ENCODE measurements around the gene LRMDA. TPM values are rescaled to one million over a fixed set of nuclear protein-coding genes. Genes with fewer than 3 reads are reported as not detected.

The LRMDA gene
- total and polyA plus RNA-seq, 2 of the 13 experiments (the other 11 are each of a cell fraction or from before 2014, with no cell fraction given), result 13.4 to 22.0 TPM

GRCh38 chr10:76305930-76306615 lies 874.6 kb downstream of the LRMDA start:
- DNase-seq (ENCODE audit: low spot score) (no peak), ATAC-seq (no peak), FAIRE-seq (no peak)
- Histone ChIP-seq H3K27me3 (ENCODE audit: control insufficient read depth in 1 of 2, insufficient read depth in 2 of 2, low read length in 2 of 2) (no peaks in the 10 kb centered on the region), H3K9me3 (ENCODE audit: low read length) (no peaks in the 10 kb centered on the region), H3K4me3 (replicated peaks in 1 of 3; ENCODE audit: insufficient read depth in 1 of 3, low read depth in 2 of 3, low read length in 3 of 3) (no peak overlapping the region), H3K27ac (ENCODE audit: extremely low read length, insufficient read depth, low read length) (no peak overlapping the region), H3K9ac (ENCODE audit: insufficient read depth, low read depth, low read length) (no peak overlapping the region), H2AFZ (ENCODE audit: low read length) (no peak overlapping the region), H3K4me1 (ENCODE audit: insufficient read depth, low read length) (peaks cover 32% of the 10 kb centered on the region), H3K36me3 (replicated peaks in 1 of 2; ENCODE audit: control insufficient read depth in 1 of 2, insufficient read depth in 2 of 2, low read length in 2 of 2) (no peaks in the 10 kb centered on the region), H3K79me2 (ENCODE audit: insufficient read depth, low read length) (no peaks in the 10 kb centered on the region), H4K20me1 (ENCODE audit: insufficient read depth, low read length) (no peaks in the 10 kb centered on the region), H3K4me2 (ENCODE audit: low read depth, low read length) (no peak overlapping the region)
- intact Hi-C loops (cut with micrococcal nuclease; ENCODE audit: unreplicated experiment) (no loop called here), in situ Hi-C loops (cut with HindIII; ENCODE audit: extremely low pct_ligation_motif_present, low pct_unique_long_range_greater_than_20kb) (loop anchor here (10.0 to 25.0 kb wide), 2 partner anchors 921 to 1019 kb away; no protein-coding TSS in a partner anchor)
- WGBS (ENCODE audit: low lambda C conversion rate), result 0% methylated on average over 1 of the region's 1 CpG
- TF ChIP-seq ZBTB25 (CRISPR knock-in tag; IDR thresholded peaks at IDR 0.05), result no peak
- TF ChIP-seq ZNF260 (CRISPR knock-in tag; IDR thresholded peaks at IDR 0.05; ENCODE audit: borderline replicate concordance, low read depth), result no peak
- TF ChIP-seq ZNF572 (CRISPR knock-in tag; IDR thresholded peaks at IDR 0.05), result no peak
- CTCF ChIA-PET (ENCODE audit: low intra/inter-chr PET ratio, low total read pairs), result no interaction called here
- POLR2A ChIA-PET, result no interaction called here
- BruUV-seq (replicated peaks), result no TSS peak

- peaks cover 24% of the 10 kb centered on the region for H3K4me1 ChIP-seq (ENCODE audit: insufficient read depth, low read length)
- no peak overlapping the region for H3K4me3 ChIP-seq (replicated peaks in 1 of 3; ENCODE audit: insufficient read depth in 1 of 3, low read depth in 2 of 3, low read length in 3 of 3)
- no peak overlapping the region for H2AFZ ChIP-seq (ENCODE audit: low read length)
- H3K27me3 ChIP-seq (ENCODE audit: control insufficient read depth in 1 of 2, insufficient read depth in 2 of 2, low read length in 2 of 2), result no peaks in the 10 kb centered on the region
- no peaks in the 10 kb centered on the region for H3K36me3 ChIP-seq (replicated peaks in 1 of 2; ENCODE audit: control insufficient read depth in 1 of 2, insufficient read depth in 2 of 2, low read length in 2 of 2)
- no TSS peak for BruUV-seq (replicated peaks)
- H3K9ac ChIP-seq (ENCODE audit: insufficient read depth, low read depth, low read length), result no peak overlapping the region
- H3K9me3 ChIP-seq (ENCODE audit: low read length), result no peaks in the 10 kb centered on the region
- ATAC-seq, result no peak
- in situ Hi-C loops (cut with HindIII; ENCODE audit: extremely low pct_ligation_motif_present, low pct_unique_long_range_greater_than_20kb) (loop anchor here (10.0 to 25.0 kb wide), 2 partner anchors 922 to 1020 kb away; no protein-coding TSS in a partner anchor), intact Hi-C loops (cut with micrococcal nuclease; ENCODE audit: unreplicated experiment) (no loop called here)
- TF ChIP-seq SNAPC5 (CRISPR knock-in tag; IDR thresholded peaks at IDR 0.05; ENCODE audit: borderline replicate concordance) (no peak), JUNB (CRISPR knock-in tag; IDR thresholded peaks at IDR 0.05; ENCODE audit: borderline replicate concordance) (no peak), ZNF10 (CRISPR knock-in tag; IDR thresholded peaks at IDR 0.05; ENCODE audit: borderline replicate concordance, low read depth) (no peak), RORA (CRISPR knock-in tag; IDR thresholded peaks at IDR 0.05) (no peak), ZNF18 (CRISPR knock-in tag; IDR thresholded peaks at IDR 0.05; ENCODE audit: insufficient replicate concordance) (no peak), ZBTB20 (CRISPR knock-in tag; IDR thresholded peaks at IDR 0.05; ENCODE audit: borderline replicate concordance, low read depth) (no peak), ZNF569 (CRISPR knock-in tag; IDR thresholded peaks at IDR 0.05; ENCODE audit: borderline replicate concordance) (no peak), FOXC1 (CRISPR knock-in tag; IDR thresholded peaks at IDR 0.05; ENCODE audit: borderline replicate concordance) (no peak)
- no peak for DNase-seq (ENCODE audit: low spot score)
- ChIA-PET POLR2A (no interaction called here), CTCF (ENCODE audit: low intra/inter-chr PET ratio, low total read pairs) (no interaction called here)
- no peaks in the 10 kb centered on the region for H4K20me1 ChIP-seq (ENCODE audit: insufficient read depth, low read length)
- no peak overlapping the region for H3K4me2 ChIP-seq (ENCODE audit: low read depth, low read length)
- no peaks in the 10 kb centered on the region for H3K79me2 ChIP-seq (ENCODE audit: insufficient read depth, low read length)
- FAIRE-seq, result no peak
- no peak overlapping the region for H3K27ac ChIP-seq (ENCODE audit: extremely low read length, insufficient read depth, low read length)
These were observed 875.4 kb downstream of the LRMDA start for GRCh38 chr10:76306856-76307255.

Data from HepG2 (cell line).